Measurements from ENCODE around the gene PKDCC.
"Not testable (repeated sequence)": the region's sequence is repeated elsewhere in the genome, so short reads cannot be mapped to it uniquely, and the experiment has no call there.

The PKDCC gene

DNA sequence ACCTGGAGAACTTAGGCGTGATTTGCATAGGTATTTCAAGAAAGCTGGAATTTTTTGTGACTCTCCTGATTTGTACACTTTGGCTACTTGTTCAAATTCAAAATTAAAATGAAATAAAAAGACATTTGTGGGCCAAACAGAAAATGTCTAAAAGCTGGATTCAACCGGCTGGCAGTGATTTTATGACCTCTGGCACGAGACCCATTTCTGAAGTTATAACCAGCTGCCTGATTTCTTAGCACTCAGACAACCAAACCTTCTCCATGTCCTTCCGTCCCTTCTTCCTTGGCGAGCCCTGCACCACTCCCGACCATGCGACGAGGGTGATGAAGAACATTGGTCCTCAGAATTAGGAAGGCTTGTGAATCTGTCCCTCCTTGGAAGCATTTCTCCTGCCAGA is 19.7 kb downstream of the PKDCC start:
- DNase-seq: no peak

DNA sequence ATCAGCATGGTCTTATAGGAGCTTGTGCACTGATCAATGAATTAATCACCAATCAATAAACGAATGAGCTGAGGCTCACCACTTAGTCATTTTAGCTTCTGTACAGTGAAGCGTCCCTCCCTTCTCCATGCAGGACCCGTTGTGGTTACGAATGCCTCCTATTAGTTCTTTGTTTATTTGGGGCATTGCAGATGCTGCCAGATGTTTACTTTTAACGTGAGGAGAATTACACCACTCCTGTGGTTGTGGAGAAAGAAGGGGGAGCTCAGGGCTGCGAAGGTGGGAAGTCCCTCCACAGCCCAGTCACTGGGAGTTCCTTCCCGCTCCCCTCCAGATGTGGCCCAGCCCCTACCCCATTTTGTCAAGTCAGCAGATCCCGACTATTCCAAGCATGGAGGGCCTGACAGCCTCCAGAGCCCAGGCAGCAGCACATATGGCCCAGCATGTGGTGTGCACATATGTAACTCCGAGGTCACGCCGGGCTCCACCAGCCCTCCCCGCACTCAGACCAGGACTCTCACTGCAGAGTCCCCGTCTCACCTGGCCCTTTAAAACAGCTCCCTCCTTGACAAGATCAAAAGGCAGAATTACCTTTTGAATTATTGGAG is 20.9 kb downstream of the PKDCC start:
- DNase-seq: no peak

DNA sequence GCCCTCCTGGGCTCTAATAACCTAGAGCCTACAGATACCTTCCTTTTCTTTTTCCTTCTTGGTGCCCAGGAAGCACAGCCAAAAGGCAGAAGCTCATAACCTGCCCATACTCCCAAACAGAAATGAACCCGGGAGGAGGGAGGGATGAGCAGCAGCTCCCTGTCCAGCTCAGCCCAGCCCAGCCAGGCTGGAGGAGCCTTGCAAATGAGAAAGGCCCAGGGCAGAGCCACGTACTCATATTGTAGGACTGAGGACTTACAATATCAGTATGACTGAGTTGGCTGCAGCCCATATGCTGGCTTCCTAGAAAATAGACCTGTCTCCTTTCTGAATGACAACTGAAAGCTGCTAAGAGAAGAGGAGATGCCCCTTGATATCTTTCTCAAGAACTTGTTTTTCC is 21.7 kb downstream of the PKDCC start:
- DNase-seq: no peak

DNA sequence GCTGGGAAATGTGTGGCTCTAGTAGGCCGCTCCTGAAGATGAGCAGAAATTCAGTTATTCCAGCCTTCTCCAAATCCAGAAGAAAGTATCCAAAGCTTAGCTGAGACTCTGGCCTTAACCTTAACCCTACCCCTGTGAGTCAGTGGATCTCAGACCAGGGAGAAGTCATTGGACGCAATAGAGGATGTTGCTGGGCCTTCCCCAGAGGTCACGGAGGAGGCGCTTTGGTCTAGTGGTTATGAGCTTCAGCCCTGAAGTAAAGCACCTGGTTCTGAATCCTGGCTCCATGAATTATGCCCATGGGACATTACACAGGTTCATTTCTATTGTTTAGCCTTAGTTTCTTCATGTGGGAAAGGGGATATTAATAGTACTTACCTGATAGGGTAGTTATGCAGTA is 24.0 kb downstream of the PKDCC start:
- no peak for DNase-seq

DNA sequence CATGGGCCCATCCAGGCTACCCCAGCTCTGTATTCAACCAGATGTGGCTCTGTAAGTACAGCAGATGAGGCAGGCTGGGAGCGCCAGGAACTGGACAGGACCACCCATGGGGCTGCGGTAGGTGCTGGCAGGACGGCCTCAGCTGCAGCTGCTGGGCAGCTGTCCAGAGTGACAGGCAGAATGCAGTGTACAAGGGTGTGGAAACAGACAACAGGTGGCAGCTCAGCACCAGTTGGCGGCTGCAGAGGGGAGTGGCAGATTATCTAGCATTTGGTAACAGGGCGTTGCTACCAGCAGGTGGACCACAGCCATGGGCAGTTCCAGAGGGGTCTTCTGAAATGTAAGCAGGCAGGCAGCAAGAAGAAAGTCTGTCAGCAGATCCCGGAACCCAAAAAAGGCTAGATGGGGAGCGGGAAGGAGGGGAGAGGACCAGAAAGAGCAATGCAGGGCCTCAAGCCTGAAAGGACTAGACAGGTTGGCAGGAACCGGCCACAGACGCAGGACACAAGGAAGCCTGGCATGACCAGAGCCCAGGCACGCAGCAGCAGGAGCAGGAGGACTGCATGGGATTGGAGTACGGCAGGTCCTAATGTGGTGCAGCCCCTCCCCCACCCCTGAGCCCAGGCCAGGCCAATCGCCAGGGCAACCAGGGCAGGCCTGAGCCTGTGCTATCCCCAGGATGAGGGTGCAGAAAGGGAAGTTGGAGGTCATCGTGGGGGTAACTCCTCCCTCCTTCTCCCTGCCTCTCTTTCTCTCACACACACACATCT is 24.7 kb downstream of the PKDCC start:
- DNase-seq: peak; percentile 70

DNA sequence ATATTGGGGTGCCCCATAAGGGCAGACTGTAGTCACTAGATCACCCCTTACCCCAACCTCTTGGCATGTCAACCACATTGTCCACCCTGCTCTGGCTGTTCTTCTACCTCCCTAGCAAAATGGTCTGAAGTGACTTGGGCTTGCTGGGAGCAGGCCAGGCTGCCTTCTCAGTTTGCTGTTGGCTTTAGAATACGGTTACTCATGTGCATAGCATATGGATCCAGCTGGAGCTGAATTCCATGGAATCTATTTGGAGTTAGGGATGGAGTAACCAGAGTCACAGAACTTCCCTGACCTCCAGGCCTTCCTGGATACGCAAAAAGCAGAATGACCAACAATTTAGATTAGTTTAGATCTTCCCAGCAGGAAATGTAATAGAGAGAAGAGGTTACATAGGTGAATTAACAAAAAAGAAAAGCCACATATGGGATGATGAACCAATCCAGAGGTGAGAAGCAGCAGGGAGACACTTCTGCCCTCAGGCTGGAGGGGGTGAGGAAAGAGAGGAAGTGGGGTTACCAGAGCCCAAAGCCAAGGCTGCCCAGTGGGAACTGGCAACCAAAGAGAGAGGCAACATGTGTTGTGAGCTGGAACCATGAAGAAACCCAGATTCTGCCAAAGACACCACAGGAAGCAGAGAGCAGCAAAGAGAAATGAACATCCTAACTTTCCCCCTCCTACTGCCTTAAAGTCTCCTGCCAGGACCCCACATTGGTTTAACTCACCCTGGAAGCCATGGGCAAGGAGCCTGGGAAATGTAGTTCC is 26.1 kb downstream of the PKDCC start:
- no peak for DNase-seq

DNA sequence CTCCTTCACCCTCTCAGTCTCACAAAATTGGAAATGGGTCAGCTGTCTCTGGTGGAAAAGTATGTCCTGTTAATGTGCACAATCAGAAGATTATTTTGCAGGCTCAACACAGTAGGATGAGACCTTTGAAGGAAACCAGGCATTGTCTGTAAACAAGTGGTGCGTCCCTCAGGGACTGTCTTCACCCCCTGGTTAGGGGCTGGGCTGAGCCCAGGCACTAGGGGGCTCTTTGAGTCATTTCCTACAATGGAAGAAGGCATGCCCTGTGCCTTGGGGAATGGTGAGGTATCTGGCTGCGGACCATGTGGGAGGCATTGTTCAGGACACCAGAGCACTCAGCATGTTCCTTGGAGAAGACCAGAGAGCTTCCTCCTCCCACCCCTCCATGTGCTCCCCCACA is 26.8 kb downstream of the PKDCC start:
- no peak for DNase-seq

DNA sequence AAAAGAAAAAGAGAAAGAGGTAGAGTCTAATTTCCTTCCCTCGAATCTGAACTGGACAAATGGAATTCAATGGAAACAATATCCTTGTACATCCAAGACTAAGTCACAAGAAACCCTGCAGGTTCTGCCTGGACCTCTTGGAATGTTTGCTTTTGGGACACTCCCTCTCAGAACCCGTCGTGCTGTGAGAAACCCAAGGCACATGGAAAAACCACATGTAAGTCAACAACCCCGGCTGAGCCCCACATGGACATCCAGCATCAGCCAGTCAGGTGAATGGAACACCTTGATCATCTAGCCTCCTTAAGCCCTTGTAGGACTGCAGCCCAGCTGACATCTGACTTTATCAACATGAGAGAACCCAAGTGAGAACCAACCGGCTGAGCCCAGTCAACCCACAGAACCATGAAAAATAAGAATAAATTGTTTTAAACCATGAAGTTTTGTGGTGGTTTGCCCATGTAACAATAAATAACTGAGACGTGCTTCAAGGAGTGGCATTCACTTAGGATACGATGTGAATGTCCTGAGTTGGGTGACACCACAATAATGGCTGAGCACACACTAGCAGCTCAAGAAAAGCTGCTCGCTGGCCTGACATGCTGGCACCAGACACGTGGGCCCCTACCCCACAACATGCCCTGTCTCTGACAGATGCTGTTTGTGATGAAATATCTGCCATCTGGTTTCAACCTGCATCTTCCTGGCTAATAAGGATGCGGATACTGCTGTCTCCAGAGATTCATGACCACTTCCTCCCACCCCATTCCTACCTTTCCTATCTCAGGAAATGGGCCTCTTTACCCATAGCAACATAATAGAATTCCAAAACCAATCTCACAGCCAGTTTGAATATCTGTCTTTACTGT is 28.8 kb downstream of the PKDCC start:
- no peak for DNase-seq

DNA sequence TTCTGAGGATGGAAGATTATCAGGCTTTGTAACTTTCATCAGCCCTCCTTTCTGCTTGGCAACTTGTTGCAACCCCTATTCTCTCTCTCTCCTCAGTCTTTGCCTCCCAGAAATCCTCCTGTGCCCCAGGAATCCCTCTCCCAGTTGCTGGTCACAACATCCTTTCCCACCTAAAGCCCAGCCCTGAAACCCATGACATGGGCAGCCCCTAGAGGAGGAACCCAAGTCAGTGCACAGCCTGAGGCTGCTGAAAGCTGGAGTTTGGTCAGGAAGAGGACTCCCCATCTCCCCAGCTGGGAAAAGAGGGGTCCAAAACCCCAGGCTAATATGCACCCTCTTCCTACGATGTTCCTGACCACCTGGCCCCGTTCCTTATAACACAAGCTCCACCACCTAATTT is 29.5 kb downstream of the PKDCC start:
- no peak for DNase-seq

DNA sequence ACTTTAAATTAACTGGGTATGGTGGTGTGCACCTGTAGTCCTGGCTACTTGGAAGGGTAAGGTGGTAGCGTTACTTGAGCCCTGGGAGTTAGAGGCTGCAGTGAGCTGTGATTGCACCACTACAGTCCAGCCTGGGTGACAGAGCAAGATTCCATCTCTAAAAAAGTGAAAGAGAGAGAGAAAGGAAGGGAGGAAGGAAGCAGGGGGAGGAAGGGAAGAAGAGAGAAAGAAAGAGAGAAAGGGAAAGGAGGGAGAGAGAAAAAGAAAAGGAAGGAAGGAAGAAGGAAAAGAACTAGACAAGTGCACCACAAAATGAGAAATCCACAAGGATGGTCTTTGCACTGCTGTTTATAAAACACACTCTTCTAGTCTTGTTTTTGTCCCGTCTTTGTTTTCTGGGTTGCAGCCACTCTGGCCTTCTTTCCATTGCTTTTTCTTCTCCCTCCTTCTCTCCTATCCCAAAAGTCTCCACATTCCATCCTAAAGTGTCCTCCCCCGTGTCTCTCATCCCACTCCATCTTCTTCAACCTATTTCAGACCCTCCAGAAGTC is 32.0 kb downstream of the PKDCC start:
- no peak for DNase-seq

DNA sequence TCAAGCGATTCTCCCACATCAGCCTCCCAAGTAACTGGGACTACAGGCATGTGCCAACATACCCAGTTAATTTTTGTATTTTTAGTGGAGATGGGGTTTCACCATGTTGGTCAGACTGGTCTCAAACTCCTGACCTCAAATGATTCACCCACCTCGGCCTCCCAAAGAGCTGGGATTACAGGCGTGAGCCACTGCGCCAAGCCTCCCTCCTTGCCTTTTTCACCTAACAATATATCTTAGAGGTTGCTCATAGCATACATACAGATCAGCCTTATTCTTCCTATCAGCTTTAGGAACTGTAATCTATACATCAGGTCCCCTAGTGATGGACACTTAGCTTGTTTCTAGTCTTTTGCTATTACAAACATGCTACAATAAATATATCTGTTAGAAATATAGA is 33.3 kb downstream of the PKDCC start:
- DNase-seq: not testable (repeated sequence)

DNA sequence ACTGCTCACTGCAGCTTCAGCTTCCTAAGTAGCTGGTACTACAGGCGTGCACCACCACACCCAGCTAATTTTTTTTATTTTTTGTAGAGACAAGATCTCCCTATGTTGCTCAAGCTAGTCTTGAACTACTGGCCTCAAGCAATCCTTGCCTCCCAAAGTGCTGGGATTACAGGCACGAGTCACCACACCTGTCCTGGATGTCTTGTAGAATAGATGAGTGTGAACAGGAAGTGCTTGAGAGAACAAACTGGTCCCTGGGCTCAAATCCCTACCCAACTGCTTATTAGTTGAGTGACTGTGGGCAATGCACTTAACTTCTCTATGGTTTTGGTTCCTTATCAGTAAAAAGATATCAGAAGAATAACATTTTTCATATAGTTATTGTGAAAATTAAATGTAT is 34.2 kb downstream of the PKDCC start:
- no peak for DNase-seq

DNA sequence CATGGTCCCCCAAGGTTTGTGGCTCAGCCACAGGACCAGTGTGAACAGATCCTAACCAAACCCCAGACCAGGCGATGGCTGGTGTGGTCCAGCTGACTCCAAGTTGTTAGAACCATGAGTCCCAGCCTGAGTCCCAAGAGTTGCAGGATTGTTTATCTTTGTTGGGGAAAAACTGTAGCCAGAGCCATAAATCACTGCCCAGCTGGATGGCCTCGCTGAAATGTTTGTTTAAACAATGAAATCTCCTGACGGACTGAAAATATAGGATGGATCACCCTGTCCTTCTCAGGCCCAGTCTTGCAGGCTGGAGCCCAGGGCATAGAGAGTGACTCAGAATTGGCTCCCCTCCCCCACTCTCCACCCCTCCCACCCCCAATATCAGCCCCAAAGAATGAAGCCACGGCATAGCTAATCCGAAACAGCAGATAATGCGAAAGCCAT is 36.4 kb downstream of the PKDCC start:
- DNase-seq: no peak

DNA sequence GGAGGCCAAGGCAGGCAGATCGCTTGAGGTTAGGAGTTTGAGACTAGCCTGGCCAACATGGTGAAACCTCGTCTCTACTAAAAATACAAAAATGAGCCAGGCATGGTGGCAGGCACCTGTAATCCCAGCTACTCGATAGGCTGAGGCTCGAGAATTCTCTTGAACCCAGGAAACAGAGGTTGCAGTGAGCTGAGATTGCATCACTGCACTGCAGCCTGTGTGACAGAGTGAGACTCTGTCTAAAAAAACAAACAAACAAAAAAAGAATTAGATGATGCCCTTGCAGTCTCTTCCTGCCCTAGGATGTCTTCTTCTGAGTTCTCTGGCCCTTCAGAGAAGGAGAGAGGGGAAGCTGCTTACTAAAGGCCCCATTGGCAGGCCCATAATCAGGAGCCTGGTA is 37.2 kb downstream of the PKDCC start:
- DNase-seq: not testable (repeated sequence)

DNA sequence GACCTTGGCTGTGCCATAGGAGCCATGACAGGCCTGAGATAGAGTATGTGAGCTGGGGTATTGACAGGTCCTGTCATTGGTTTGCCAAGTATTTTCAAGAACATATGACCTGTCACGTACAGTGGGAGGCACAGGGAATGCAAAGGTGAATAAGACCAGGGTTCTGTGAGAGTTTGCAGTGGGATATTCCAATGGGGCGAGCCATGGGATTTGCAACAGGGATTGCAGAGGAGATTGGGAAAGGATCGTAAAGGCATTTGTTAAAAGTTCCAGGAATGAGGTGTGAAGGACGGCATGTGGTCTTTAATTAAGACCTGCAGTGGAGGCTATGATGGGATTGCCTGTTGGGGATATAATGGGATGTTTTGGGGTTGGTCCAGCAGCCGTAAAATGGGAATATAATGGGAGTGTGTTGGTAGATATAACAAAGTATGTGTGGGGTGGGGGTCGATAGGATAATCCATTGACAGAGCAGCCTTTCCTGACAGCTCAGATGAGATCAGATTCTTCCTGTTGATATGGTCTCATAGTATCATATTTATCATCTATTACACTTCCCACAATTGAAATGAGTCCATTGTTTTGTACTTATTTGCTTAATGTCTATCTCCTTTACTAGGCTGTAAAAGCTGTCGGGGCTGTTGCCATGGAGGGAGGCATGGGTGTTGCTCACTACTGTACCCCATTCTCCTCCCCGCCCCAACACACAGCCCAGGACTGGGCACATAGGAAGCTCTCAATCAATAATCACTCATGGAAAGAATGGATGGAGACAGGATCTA is 38.1 kb downstream of the PKDCC start:
- no peak for DNase-seq

DNA sequence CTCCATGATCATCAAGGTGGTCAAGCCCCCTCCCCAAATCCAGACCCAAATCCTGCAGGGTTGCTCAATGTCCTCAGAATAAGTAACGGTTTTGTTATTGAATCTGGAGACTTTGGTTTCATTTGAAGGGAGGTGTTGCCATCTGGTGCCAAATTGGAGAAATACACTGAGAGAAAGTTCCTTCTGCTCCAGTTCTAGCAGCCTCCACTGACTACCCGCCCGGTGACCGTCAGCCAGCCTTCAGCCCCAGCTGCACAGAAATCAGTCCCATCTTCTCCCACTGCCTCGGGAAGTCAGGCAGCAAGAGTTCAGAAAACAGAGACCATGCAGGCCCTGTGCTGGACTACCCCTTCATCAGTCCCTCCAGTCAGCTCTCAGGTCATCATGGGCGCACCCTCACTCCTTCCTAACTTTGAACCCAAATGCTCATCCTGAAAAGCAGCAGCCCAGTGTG is 38.7 kb downstream of the PKDCC start:
- peak; percentile 43 for DNase-seq

DNA sequence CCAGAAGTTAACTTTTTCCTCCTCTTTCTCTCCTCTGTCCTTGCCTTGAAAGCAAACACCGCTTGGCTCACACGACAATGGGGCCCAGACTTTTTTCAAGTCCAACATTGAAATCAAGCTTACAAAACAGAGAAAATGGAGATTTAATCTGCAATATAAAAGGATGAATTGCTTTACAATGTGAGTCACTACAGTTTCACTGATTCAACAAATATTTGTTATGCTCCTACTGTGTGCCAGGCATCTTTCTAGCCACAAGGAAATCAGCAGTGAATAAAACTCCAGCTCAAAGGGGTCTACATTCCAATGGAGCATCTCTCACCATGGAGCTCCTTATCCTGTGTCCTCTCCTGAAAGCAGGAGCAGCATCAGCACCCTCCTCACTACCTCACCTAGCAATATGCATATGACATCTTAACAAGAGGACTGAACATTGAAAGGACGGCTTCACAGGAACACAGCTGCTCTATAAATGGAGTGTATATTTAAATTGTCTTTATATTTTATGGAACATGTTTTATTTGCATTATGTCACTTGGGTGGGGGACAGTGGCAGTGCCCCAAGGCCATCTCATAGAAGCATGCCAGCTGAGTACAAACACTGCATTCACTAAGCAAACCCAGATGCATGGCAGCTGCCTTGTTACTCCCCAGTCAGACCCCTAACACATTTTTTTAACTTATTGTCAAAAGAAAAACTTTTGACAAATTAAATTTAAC is 39.5 kb downstream of the PKDCC start:
- no peak for DNase-seq

DNA sequence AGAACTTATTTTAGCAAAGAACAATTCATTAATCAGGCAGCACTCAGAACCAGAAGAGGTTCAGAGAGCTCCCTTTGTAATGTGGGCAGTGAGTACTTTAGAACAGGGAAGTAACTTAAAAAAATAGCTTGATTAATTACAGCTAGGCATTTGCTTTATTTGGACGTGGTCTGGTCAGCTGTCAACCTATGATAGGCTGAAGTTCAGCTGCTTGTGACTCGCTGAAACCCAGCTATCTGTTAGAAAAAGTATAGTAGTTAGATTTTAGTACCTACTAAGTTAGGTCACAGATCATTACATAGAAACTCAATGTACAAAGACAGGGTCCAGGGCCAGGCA is 40.0 kb downstream of the PKDCC start:
- DNase-seq: no peak

DNA sequence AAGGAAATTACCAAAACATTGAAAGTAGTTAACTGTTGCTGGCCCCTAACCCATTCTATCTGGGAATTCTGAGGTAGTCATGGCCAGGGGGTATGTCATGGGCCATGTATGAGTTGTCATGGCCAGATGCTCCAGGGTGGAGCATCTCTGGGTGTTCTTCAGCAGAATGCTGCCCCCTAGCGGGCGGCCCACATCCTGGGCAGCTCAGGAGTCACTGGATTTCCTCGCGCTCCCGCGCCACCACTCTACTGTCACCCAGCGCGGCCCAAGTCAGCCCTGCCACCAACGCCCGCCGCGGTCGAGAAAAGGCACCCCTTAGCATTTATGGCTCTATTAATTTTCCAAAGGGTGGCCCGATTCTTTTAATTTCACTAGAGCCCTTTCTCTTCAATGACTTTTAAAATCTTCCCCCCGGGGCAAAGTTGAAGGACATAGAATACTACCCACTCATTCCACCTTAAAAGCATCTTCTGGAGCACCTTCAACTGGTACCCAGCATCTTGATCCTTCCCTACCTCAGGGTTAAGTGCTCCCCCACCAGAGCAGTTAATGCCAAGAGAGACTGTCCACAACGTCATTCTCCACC is 41.6 kb downstream of the PKDCC start:
- no peak for DNase-seq

DNA sequence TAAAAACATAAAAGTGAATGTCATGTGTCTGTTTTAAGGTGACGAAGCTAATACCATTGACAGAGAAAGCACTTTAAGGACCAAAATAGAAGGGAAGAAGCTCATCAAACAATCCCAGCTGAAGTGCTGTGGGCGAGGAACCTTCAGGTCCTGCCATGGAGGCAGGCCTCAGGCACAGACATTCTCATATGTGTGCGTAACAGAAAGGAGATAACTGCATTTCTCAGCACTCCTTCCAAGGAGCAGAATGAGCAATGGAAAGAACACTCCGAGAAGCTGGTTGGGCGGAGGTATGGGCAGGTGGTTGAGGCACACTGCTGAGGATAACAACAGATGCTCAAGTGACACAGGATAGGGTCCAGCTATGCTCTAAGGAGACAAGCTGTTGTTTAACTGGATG is 42.4 kb downstream of the PKDCC start:
- DNase-seq: no peak

DNA sequence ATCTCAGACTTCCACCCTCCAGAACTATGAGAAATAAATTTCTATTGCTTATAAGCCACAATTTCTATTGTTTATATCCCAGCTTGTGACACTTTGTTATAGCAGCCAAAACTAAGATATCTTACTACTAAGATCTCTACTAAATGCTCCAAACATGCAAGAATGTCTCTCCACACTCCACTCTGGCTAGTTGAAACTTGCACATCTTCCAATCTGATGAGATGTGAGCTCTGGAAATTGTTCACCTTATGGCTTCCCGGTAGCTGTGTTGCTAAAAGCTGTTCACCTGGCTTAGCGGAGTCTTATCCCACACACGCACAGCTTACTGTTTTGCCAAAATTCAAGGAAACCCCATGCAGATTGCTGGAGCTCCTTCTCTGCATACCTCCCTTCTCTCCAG is 43.9 kb downstream of the PKDCC start:
- no peak for DNase-seq

Measured in NCI-H774 (cell line).